ENCODE results near the gene OR3A1. TPM values are rescaled to one million over a fixed set of nuclear protein-coding genes. Genes with fewer than 3 reads are reported as not detected.

The OR3A1 gene
- total RNA-seq, result 0.13 TPM in 1 of 2 replicates, not detected in the other

DNA sequence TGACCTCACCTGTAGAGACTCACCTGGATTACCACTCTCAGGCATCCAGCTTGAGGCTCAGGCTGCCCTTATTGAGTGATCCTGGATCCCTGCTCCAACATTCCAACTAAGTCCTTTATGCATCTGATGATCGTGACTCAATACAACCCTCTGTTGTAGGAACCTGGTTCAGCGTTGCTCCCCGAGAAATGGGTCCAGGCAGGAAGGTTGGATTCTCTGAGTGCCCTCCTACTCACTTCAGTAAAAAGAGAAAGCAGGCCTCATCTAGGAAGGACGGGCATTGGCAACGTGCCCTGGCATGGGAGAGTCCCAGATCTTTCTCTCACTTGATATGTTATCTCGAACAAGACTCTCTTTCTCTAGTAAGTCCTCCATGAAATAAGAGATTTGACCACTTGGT, at the start of gene OR3A1:
Gene OR3A1 (minus strand): TSS at position 101 of the 400 bp plus-strand sequence. CDS start 5,778 bp downstream, outside the sequence.

Other genes starting within 250 kb of the OR3A1 start
- gene OR1D5, start 234.8 kb downstream of the OR3A1 start, total RNA-seq, result not detected in 2 replicates
- under 0.01 TPM in 1 of 2 replicates, not detected in the other for gene OR1D2, start 193.9 kb downstream of the OR3A1 start, total RNA-seq
- not detected in 2 replicates for gene OR1G1, start 170.8 kb downstream of the OR3A1 start, total RNA-seq
- not detected in 2 replicates for gene OR1A2, start 100.8 kb downstream of the OR3A1 start, total RNA-seq
- not detected in 2 replicates for gene OR1A1, start 90.7 kb downstream of the OR3A1 start, total RNA-seq
- gene OR3A2, start 87.9 kb upstream of the OR3A1 start, total RNA-seq, result 0.26 TPM in 1 of 2 replicates, not detected in the other
- not detected in 2 replicates for gene OR1E1, start 100.0 kb upstream of the OR3A1 start, total RNA-seq
- gene OR3A3, start 113.0 kb upstream of the OR3A1 start, total RNA-seq, result not detected in 2 replicates
- 0.13 TPM in 1 of 2 replicates, not detected in the other for gene OR1E2, start 135.5 kb upstream of the OR3A1 start, total RNA-seq
- gene SPATA22, start 173.5 kb upstream of the OR3A1 start, total RNA-seq, result 1.3 TPM in 1 of 2 replicates, not detected in the other
- 0.26 and 0.97 TPM in 2 replicates for gene ASPA, start 177.6 kb upstream of the OR3A1 start, total RNA-seq

Measured in articular chondrocyte of knee joint (primary cell).